OCI-LY7 (cell line): Measurements from ENCODE around the gene DTX3L. TPM values are rescaled to one million over a fixed set of nuclear protein-coding genes. Genes with fewer than 3 reads are reported as not detected.

Source experiments
- BruUV-seq: library from RNA; stranded (reverse); fragments of 400-500 nt; replicated peaks from 2 replicates; lab custom pipeline; 2021; lab: Mats Ljungman, UMichigan
- CTCF ChIA-PET: fragments of 300-600 bp; sonication (Branson Sonifier 250); formaldehyde crosslinking; loops from one replicate; lab custom pipeline; 2022; ENCODE audit warnings: antibody characterized with exemption; ENCODE audit not compliant: unreplicated experiment; lab: Charles Lee
- POLR2A ChIA-PET: fragments of 300-600 bp; sonication (Branson Sonifier 250); formaldehyde crosslinking; loops from one replicate; lab custom pipeline; 2022; ENCODE audit warnings: antibody characterized with exemption; lab: Charles Lee
- DNase-seq: peaks from one replicate; pipeline ENCODE4 v3.0.0-alpha.2; 2015; ENCODE audit warnings: low spot score
- H2AFZ ChIP-seq: fragments of 200-600 bp; sonication (generic), shearing (Covaris generic); 2 replicates; pipeline ENCODE4 v1.6.1; 2014; ENCODE audit warnings: mild to moderate bottlenecking, antibody characterized with exemption, low read length, moderate library complexity
- H3K27ac ChIP-seq: fragments of 200-600 bp; sonication (generic); 2 replicates; pipeline ENCODE4 v1.5.1; 2014; ENCODE audit warnings: mixed run types, low read depth, mild to moderate bottlenecking, moderate library complexity, low read length, inconsistent platforms; ENCODE audit not compliant: poor library complexity, severe bottlenecking
- H3K36me3 ChIP-seq: fragments of 200-600 bp; sonication (generic); 2 replicates; pipeline ENCODE4 v1.6.1; 2014; ENCODE audit warnings: mild to moderate bottlenecking, antibody characterized with exemption, low read length, moderate library complexity, mixed read lengths; ENCODE audit not compliant: insufficient read depth
- H3K4me1 ChIP-seq: fragments of 200-600 bp; sonication (generic); 2 replicates; pipeline ENCODE4 v1.5.1; 2014; ENCODE audit warnings: mild to moderate bottlenecking, low read length; ENCODE audit not compliant: insufficient read depth, poor library complexity, severe bottlenecking
- H3K4me2 ChIP-seq: fragments of 200-600 bp; sonication (generic); 2 replicates; pipeline ENCODE4 v1.6.1; 2014; ENCODE audit warnings: mild to moderate bottlenecking, low read length
- H3K4me3 ChIP-seq: fragments of 200-600 bp; sonication (generic); 2 replicates; pipeline ENCODE4 v1.5.1; 2014; ENCODE audit warnings: mild to moderate bottlenecking, low read depth, low read length; ENCODE audit not compliant: poor library complexity, severe bottlenecking
- H3K79me2 ChIP-seq: fragments of 200-600 bp; sonication (generic); 2 replicates; pipeline ENCODE4 v1.6.1; 2016; ENCODE audit warnings: low read depth, mild to moderate bottlenecking, low read length, moderate library complexity, mixed read lengths; ENCODE audit not compliant: insufficient read depth
- H3K9me2 ChIP-seq: fragments of 200-600 bp; sonication (generic); 2 replicates; pipeline ENCODE4 v1.6.1; 2016; ENCODE audit warnings: mild to moderate bottlenecking, low read length, mixed read lengths; ENCODE audit not compliant: insufficient read depth
- H3K9me3 ChIP-seq: fragments of 200-600 bp; sonication (generic); 2 replicates; pipeline ENCODE4 v1.6.1; 2014; ENCODE audit warnings: mild to moderate bottlenecking, mixed run types, low read length, mixed read lengths
- H4K20me1 ChIP-seq: fragments of 200-600 bp; sonication (generic); 2 replicates; pipeline ENCODE4 v1.6.1; 2014; ENCODE audit warnings: mild to moderate bottlenecking, antibody characterized with exemption, low read length, moderate library complexity, mixed read lengths; ENCODE audit not compliant: insufficient read depth
- EZH2phosphoT487 ChIP-seq: fragments of 200-600 bp; sonication (generic); IDR thresholded peaks from 2 replicates; pipeline ENCODE4 v1.6.1; 2018; ENCODE audit warnings: low read depth, borderline replicate concordance, mild to moderate bottlenecking, mixed run types, antibody characterized with exemption, low read length, moderate library complexity, mixed read lengths
- intact Hi-C: fragments of 100-400 bp; cut with micrococcal nuclease; formaldehyde crosslinking; loops from one replicate; pipeline ENCODE4 v1.10.0; 2022; ENCODE audit not compliant: unreplicated experiment
- total RNA-seq, 2 experiments: library from RNA; depleted of rRNA in 1 of 2; stranded (reverse); fragments of >200 nt in 1 of 2; shearing (Covaris generic) in 1 of 2; gene quantifications; 2 replicates each; pipeline ENCODE4 v1.2.3, GENCODE V29; 2014 to 2022
- TF ChIP-seq, protein P1 (sequence below): fragments of 200-600 bp; sonication (generic); conservative IDR thresholded peaks from 2 replicates; pipeline ENCODE4 v1.5.1; 2014; ENCODE audit warnings: mild to moderate bottlenecking, antibody characterized with exemption, low read length, moderate library complexity, mixed read lengths

The DTX3L gene
- total RNA-seq, 2 experiments from 2014 or later = 1.3 to 1.5 TPM

- H3K4me3 ChIP-seq = no peak overlapping the region
- H3K9me2 ChIP-seq = no peaks in the 10 kb centered on the region
- H3K36me3 ChIP-seq = no peaks in the 10 kb centered on the region
- no TSS peak for BruUV-seq
- TF ChIP-seq, protein P1, sequence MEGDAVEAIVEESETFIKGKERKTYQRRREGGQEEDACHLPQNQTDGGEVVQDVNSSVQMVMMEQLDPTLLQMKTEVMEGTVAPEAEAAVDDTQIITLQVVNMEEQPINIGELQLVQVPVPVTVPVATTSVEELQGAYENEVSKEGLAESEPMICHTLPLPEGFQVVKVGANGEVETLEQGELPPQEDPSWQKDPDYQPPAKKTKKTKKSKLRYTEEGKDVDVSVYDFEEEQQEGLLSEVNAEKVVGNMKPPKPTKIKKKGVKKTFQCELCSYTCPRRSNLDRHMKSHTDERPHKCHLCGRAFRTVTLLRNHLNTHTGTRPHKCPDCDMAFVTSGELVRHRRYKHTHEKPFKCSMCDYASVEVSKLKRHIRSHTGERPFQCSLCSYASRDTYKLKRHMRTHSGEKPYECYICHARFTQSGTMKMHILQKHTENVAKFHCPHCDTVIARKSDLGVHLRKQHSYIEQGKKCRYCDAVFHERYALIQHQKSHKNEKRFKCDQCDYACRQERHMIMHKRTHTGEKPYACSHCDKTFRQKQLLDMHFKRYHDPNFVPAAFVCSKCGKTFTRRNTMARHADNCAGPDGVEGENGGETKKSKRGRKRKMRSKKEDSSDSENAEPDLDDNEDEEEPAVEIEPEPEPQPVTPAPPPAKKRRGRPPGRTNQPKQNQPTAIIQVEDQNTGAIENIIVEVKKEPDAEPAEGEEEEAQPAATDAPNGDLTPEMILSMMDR = no peak
- no peak for TF ChIP-seq EZH2phosphoT487
- DNase-seq = no peak
- H3K79me2 ChIP-seq = no peaks in the 10 kb centered on the region
- intact Hi-C loops = no loop called here
- H3K4me2 ChIP-seq = no peak overlapping the region
- H2AFZ ChIP-seq = no peak overlapping the region
- H4K20me1 ChIP-seq = no peaks in the 10 kb centered on the region
- H3K27ac ChIP-seq = no peak overlapping the region
- H3K4me1 ChIP-seq = peaks cover 10% of the 10 kb centered on the region
- no peaks in the 10 kb centered on the region for H3K9me3 ChIP-seq
- ChIA-PET CTCF (no interaction called here), POLR2A (no interaction called here)
Measured at GRCh38 chr3:122594025-122594424, 29.9 kb downstream of the DTX3L start.

DNA sequence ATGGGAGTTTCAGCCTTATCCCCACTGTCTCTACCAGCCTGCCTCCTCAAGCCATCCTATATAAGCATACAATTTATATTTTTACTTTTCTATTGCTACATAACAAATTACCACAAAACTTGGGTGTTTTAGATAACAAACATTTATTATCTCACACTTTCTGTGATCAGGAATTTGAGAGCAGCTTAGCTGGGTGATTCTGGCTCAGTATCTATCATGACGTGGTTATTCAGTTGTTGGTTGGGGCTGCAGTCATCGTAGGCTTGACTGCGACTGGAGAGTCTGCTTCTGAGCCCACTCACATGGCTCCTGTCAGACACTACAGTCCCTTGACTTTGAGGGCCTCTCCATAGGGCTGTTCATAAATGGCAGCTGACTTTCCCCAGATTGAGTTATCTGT lies 34.0 kb downstream of the DTX3L start:
- Histone ChIP-seq H4K20me1 (no peaks in the 10 kb centered on the region), H3K36me3 (no peaks in the 10 kb centered on the region), H3K9me2 (no peaks in the 10 kb centered on the region), H3K4me2 (no peak overlapping the region), H3K27ac (no peak overlapping the region), H3K9me3 (no peaks in the 10 kb centered on the region), H3K4me3 (no peak overlapping the region), H2AFZ (no peak overlapping the region), H3K4me1 (no peaks in the 10 kb centered on the region), H3K79me2 (no peaks in the 10 kb centered on the region)
- POLR2A ChIA-PET = interaction anchor here (0.7 kb wide), 1 partner anchor 82 kb away, joined by 3 read pairs; no protein-coding TSS in a partner anchor
- TF ChIP-seq EZH2phosphoT487 = no peak
- TF ChIP-seq, protein P1 = no peak
- intact Hi-C loops = no loop called here
- CTCF ChIA-PET = no interaction called here
- no TSS peak for BruUV-seq
- no peak for DNase-seq

DNA sequence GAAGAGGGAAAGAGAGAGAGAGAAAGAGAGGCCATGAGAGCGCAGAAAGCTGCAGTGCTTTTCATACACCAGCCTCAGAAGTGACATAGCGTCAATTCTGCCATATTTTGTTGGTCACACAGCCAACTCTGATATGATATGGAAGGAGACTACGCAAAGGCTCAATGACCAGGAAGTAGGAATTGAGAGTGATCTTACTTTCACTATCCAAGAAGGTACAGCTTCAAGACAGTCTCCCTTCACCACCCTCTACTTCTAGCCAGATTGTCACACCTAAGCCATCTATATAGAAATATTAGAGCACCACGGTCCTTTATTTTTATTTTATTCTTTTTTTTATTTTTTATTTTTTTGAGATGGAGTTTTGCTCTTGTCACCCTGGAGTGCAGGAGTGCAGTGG lies 34.4 kb downstream of the DTX3L start:
- TF ChIP-seq, protein P1 = no peak
- no peak for TF ChIP-seq EZH2phosphoT487
- Histone ChIP-seq H3K4me1 (no peaks in the 10 kb centered on the region), H3K27ac (no peak overlapping the region), H3K9me3 (no peaks in the 10 kb centered on the region), H3K4me3 (no peak overlapping the region), H2AFZ (no peak overlapping the region), H3K4me2 (no peak overlapping the region), H3K36me3 (no peaks in the 10 kb centered on the region), H4K20me1 (no peaks in the 10 kb centered on the region), H3K79me2 (no peaks in the 10 kb centered on the region), H3K9me2 (no peaks in the 10 kb centered on the region)
- no peak for DNase-seq
- intact Hi-C loops = no loop called here
- CTCF ChIA-PET = no interaction called here
- no TSS peak for BruUV-seq
- POLR2A ChIA-PET = interaction anchor here (0.7 kb wide), 1 partner anchor 81 kb away, joined by 3 read pairs; no protein-coding TSS in a partner anchor
